CD4-positive, CD25-positive, alpha-beta regulatory T cell (primary cell): ENCODE measurements around the gene GPR35. TPM values are rescaled to one million over a fixed set of nuclear protein-coding genes. Genes with fewer than 3 reads are reported as not detected.

Experiments used
- ATAC-seq, 2 donors: fragments of 150-1000 bp; cut with Tn5 transposase; one replicate each; pipeline ENCODE4 v1.10.0; 2021; ENCODE audit warnings: low read depth in 2 of 2, moderate number of reproducible peaks in 2 of 2, moderate library complexity in 1 of 2
- DNase-seq, 3 donors: peaks; one replicate each; pipeline versions ENCODE4 v3.0.0 to v3.0.0-alpha.2; 2012 to 2022; ENCODE audit warnings: mixed read lengths in 1 of 3
- H3K27ac ChIP-seq: one replicate; pipeline ENCODE4 v1.7.0; 2013; ENCODE audit warnings: mild to moderate bottlenecking, low read length; ENCODE audit not compliant: insufficient read depth, poor library complexity, severe bottlenecking
- H3K27me3 ChIP-seq: one replicate; pipeline ENCODE4 v1.7.0; 2013; ENCODE audit warnings: low read length; ENCODE audit not compliant: control insufficient read depth, insufficient read depth
- H3K36me3 ChIP-seq: one replicate; pipeline ENCODE4 v1.7.0; 2013; ENCODE audit warnings: mild to moderate bottlenecking, low read length, moderate library complexity; ENCODE audit not compliant: control insufficient read depth, insufficient read depth
- H3K4me1 ChIP-seq: 2 replicates; pipeline ENCODE4 v1.7.0; 2013; ENCODE audit warnings: mild to moderate bottlenecking, low read length; ENCODE audit not compliant: insufficient read depth, control insufficient read depth, poor library complexity, severe bottlenecking
- H3K4me3 ChIP-seq: one replicate; pipeline ENCODE4 v1.7.0; 2013; ENCODE audit warnings: low read depth, mild to moderate bottlenecking, low read length, moderate library complexity
- H3K9me3 ChIP-seq, 2 experiments: 1 replicate in 1 of 2; 2 replicates in 1 of 2; pipeline ENCODE4 v1.7.0; 2013; ENCODE audit warnings: low read length in 2 of 2, mild to moderate bottlenecking in 1 of 2, moderate library complexity in 1 of 2; ENCODE audit not compliant: control insufficient read depth in 2 of 2
- H3K27ac Mint-ChIP-seq, 3 donors: one replicate each; pipeline ENCODE4 v1.8.0; 2020 to 2022; ENCODE audit warnings: mild to moderate bottlenecking in 3 of 3, mixed read lengths in 3 of 3, moderate library complexity in 2 of 3
- H3K27me3 Mint-ChIP-seq: one replicate; pipeline ENCODE4 v1.8.0; 2022; ENCODE audit warnings: mild to moderate bottlenecking, mixed read lengths
- H3K36me3 Mint-ChIP-seq: one replicate; pipeline ENCODE4 v1.8.0; 2020; ENCODE audit warnings: mixed read lengths
- H3K4me1 Mint-ChIP-seq, 4 donors: one replicate each; pipeline ENCODE4 v1.8.0; 2020 to 2022; ENCODE audit warnings: mixed read lengths in 4 of 4, mild to moderate bottlenecking in 1 of 4
- H3K4me3 Mint-ChIP-seq, 4 donors: one replicate each; pipeline ENCODE4 v1.8.0; 2020 to 2022; ENCODE audit warnings: mild to moderate bottlenecking in 4 of 4, mixed read lengths in 4 of 4, moderate library complexity in 3 of 4
- H3K9me3 Mint-ChIP-seq, 7 donors: one replicate each; pipeline ENCODE4 v1.8.0; 2020 to 2022; ENCODE audit warnings: mixed read lengths in 7 of 7, mild to moderate bottlenecking in 3 of 7, moderate library complexity in 2 of 7
- polyA plus RNA-seq, 4 donors: library from polyadenylated mRNA; unstranded; fragments of 300-500 nt; fragmentation: Illumina TruSeq; gene quantifications; one replicate each; pipeline ENCODE4 v1.2.3, GENCODE V29; 2021
- total RNA-seq: library from RNA; stranded (reverse); gene quantifications from one replicate; pipeline ENCODE4 v1.2.3, GENCODE V29; 2022

Gene GPR35
- total and polyA plus RNA-seq, 5 donors from 2014 or later, result 0.24 to 11.0 (median 0.56) TPM

GRCh38 chr2:240596491-240596931 is 28.8 kb upstream of the GPR35 start:
- ATAC-seq (no peak), DNase-seq (no peak)
- H3K27ac Mint-ChIP-seq, result no peak overlapping the region
- Histone ChIP-seq H3K27ac (no peak overlapping the region), H3K4me3 (no peak overlapping the region), H3K4me1 (no peaks in the 10 kb centered on the region), H3K9me3 (no peaks in the 10 kb centered on the region), H3K36me3 (peaks cover 42% of the 10 kb centered on the region), H3K27me3 (no peaks in the 10 kb centered on the region)
- H3K27me3 Mint-ChIP-seq, result no peaks in the 10 kb centered on the region
- peaks cover 7% of the 10 kb centered on the region for H3K36me3 Mint-ChIP-seq
- peaks cover 0 to 3% (median 0%) of the 10 kb centered on the region in 4 donors for H3K4me1 Mint-ChIP-seq
- no peaks in the 10 kb centered on the region for H3K9me3 Mint-ChIP-seq
- H3K4me3 Mint-ChIP-seq, result no peak overlapping the region

- no peak overlapping the region for H3K4me3 ChIP-seq
- H3K36me3 ChIP-seq, result peaks cover 37% of the 10 kb centered on the region
- Mint-ChIP-seq H3K9me3 (no peaks in the 10 kb centered on the region), H3K36me3 (peaks cover 9% of the 10 kb centered on the region), H3K4me3 (no peak overlapping the region), H3K27ac (no peak overlapping the region), H3K4me1 (peaks cover 0 to 3% (median 0%) of the 10 kb centered on the region in 4 donors), H3K27me3 (no peaks in the 10 kb centered on the region)
- no peaks in the 10 kb centered on the region for H3K27me3 ChIP-seq
- ATAC-seq (no peak), DNase-seq (no peak)
- no peaks in the 10 kb centered on the region for H3K4me1 ChIP-seq
- H3K9me3 ChIP-seq, result no peaks in the 10 kb centered on the region
- no peak overlapping the region for H3K27ac ChIP-seq
Observed at GRCh38 chr2:240597054-240597418, 28.2 kb upstream of the GPR35 start.

GRCh38 chr2:240597419-240598181 is 27.7 kb upstream of the GPR35 start:
- no peak for DNase-seq
- H3K27me3 Mint-ChIP-seq, result no peaks in the 10 kb centered on the region
- peaks cover 31% of the 10 kb centered on the region for H3K36me3 ChIP-seq

GRCh38 chr2:240598311-240598911 is 26.9 kb upstream of the GPR35 start:
- ATAC-seq, result no peak
- no peaks in the 10 kb centered on the region for H3K4me1 ChIP-seq
- Mint-ChIP-seq H3K27me3 (no peaks in the 10 kb centered on the region), H3K27ac (no peak overlapping the region), H3K36me3 (peaks cover 9% of the 10 kb centered on the region), H3K4me1 (no peaks in the 10 kb centered on the region), H3K4me3 (no peak overlapping the region), H3K9me3 (no peaks in the 10 kb centered on the region)
- no peak for DNase-seq
- no peaks in the 10 kb centered on the region for H3K27me3 ChIP-seq
- H3K36me3 ChIP-seq, result peaks cover 26% of the 10 kb centered on the region
- no peak overlapping the region for H3K4me3 ChIP-seq
- H3K9me3 ChIP-seq, result no peaks in the 10 kb centered on the region
- no peak overlapping the region for H3K27ac ChIP-seq

More at GRCh38 chr2:240597419-240598181, 27.7 kb upstream of the GPR35 start:
- no peak overlapping the region for H3K27ac ChIP-seq
- H3K27me3 ChIP-seq, result no peaks in the 10 kb centered on the region
- Mint-ChIP-seq H3K36me3 (peaks cover 9% of the 10 kb centered on the region), H3K9me3 (no peaks in the 10 kb centered on the region), H3K27ac (no peak overlapping the region), H3K4me1 (peaks cover 0 to under 1% (median 0%) of the 10 kb centered on the region in 4 donors), H3K4me3 (no peak overlapping the region)
- no peaks in the 10 kb centered on the region for H3K9me3 ChIP-seq
- H3K4me1 ChIP-seq, result no peaks in the 10 kb centered on the region
- ATAC-seq, result no peak
- H3K4me3 ChIP-seq, result no peak overlapping the region

- no peak for ATAC-seq
- Histone ChIP-seq H3K27me3 (no peaks in the 10 kb centered on the region), H3K4me3 (no peak overlapping the region), H3K9me3 (no peaks in the 10 kb centered on the region), H3K36me3 (peaks cover 23% of the 10 kb centered on the region), H3K27ac (no peak overlapping the region), H3K4me1 (no peaks in the 10 kb centered on the region)
- Mint-ChIP-seq H3K27me3 (no peaks in the 10 kb centered on the region), H3K9me3 (no peaks in the 10 kb centered on the region), H3K27ac (no peak overlapping the region), H3K36me3 (peaks cover 9% of the 10 kb centered on the region), H3K4me3 (no peak overlapping the region), H3K4me1 (no peaks in the 10 kb centered on the region)
- DNase-seq, result no peak
Observed at GRCh38 chr2:240599141-240599583, 26.1 kb upstream of the GPR35 start.

- Histone ChIP-seq H3K36me3 (peaks cover 23% of the 10 kb centered on the region), H3K27ac (no peak overlapping the region), H3K4me3 (no peak overlapping the region), H3K27me3 (no peaks in the 10 kb centered on the region), H3K4me1 (no peaks in the 10 kb centered on the region), H3K9me3 (no peaks in the 10 kb centered on the region)
- DNase-seq (no peak), ATAC-seq (no peak)
- Mint-ChIP-seq H3K27me3 (no peaks in the 10 kb centered on the region), H3K27ac (no peak overlapping the region), H3K9me3 (no peaks in the 10 kb centered on the region), H3K36me3 (peaks cover 9% of the 10 kb centered on the region), H3K4me1 (no peaks in the 10 kb centered on the region), H3K4me3 (no peak overlapping the region)
Observed at GRCh38 chr2:240600451-240600961, 24.8 kb upstream of the GPR35 start.

- Mint-ChIP-seq H3K27me3 (no peaks in the 10 kb centered on the region), H3K4me3 (no peak overlapping the region), H3K36me3 (peaks cover 9% of the 10 kb centered on the region), H3K9me3 (no peaks in the 10 kb centered on the region), H3K27ac (no peak overlapping the region), H3K4me1 (no peaks in the 10 kb centered on the region)
- no peak for DNase-seq
- H3K36me3 ChIP-seq, result peaks cover 22% of the 10 kb centered on the region
- H3K4me1 ChIP-seq, result no peaks in the 10 kb centered on the region
- no peaks in the 10 kb centered on the region for H3K27me3 ChIP-seq
- ATAC-seq, result no peak
- H3K9me3 ChIP-seq, result no peaks in the 10 kb centered on the region
- no peak overlapping the region for H3K27ac ChIP-seq
- H3K4me3 ChIP-seq, result no peak overlapping the region
Observed at GRCh38 chr2:240601061-240601830, 24.0 kb upstream of the GPR35 start.
